ENCODE data around the gene DCLK1. TPM values are rescaled to one million over a fixed set of nuclear protein-coding genes. Genes with fewer than 3 reads are reported as not detected.

Gene DCLK1
- total RNA-seq, 1 experiment from 2014 or later, result 1.4 TPM

- CTCF ChIA-PET, result interaction anchor here (0.7 kb wide), 1 partner anchor 88 kb away, joined by 3 read pairs; no protein-coding TSS in a partner anchor
- no peaks in the 10 kb centered on the region for H3K9me3 ChIP-seq (ENCODE audit: insufficient read depth, low read depth)
- H3K9me2 ChIP-seq (ENCODE audit: insufficient read depth), result no peaks in the 10 kb centered on the region
- no peaks in the 10 kb centered on the region for H3F3A ChIP-seq (ENCODE audit: insufficient read depth, low read depth)
- H4K20me1 ChIP-seq (ENCODE audit: insufficient read depth), result no peaks in the 10 kb centered on the region
- no peaks in the 10 kb centered on the region for H3K36me3 ChIP-seq (ENCODE audit: low read depth)
- H3K27ac ChIP-seq, result no peak overlapping the region
- peak overlapping the region; percentile 54; the same call in 1 of the 2 replicates for H3K4me3 ChIP-seq
- peaks cover 25% of the 10 kb centered on the region for H3K27me3 ChIP-seq (ENCODE audit: insufficient read depth, low read depth)
- DNase-seq, result peak in 1 of 2 experiments; percentile 15
- 0 out of 2 replicates have a peak overlapping the region, but pooled peaks have one; percentile 60 for H2AFZ ChIP-seq
- POLR2A ChIA-PET (ENCODE audit: unreplicated experiment), result no interaction called here
- peak overlapping the region; percentile 78 for H3K4me2 ChIP-seq
- H3K79me2 ChIP-seq (ENCODE audit: low read depth), result no peaks in the 10 kb centered on the region
- intact Hi-C loops (cut with micrococcal nuclease; ENCODE audit: unreplicated experiment), result no loop called here
- BruUV-seq (replicated peaks), result no TSS peak
- H3K4me1 ChIP-seq (replicated peaks; ENCODE audit: insufficient read depth), result no peaks in the 10 kb centered on the region
- TF ChIP-seq EZH2 (IDR thresholded peaks at IDR 0.05; ENCODE audit: low read depth) (no peak), CTCF (conservative IDR thresholded peaks at IDR 0.05) (no peak)
These were observed 495 bp downstream of the DCLK1 start for GRCh38 chr13:36130552-36131221.

GRCh38 chr13:36130193-36130551, 1.0 kb downstream of the DCLK1 start:
- no peaks in the 10 kb centered on the region for H3F3A ChIP-seq (ENCODE audit: insufficient read depth, low read depth)
- no peaks in the 10 kb centered on the region for H3K9me3 ChIP-seq (ENCODE audit: insufficient read depth, low read depth)
- no peaks in the 10 kb centered on the region for H3K4me1 ChIP-seq (replicated peaks; ENCODE audit: insufficient read depth)
- H3K27me3 ChIP-seq (ENCODE audit: insufficient read depth, low read depth), result peaks cover 25% of the 10 kb centered on the region
- ChIA-PET POLR2A (ENCODE audit: unreplicated experiment) (no interaction called here), CTCF (interaction anchor here (0.7 kb wide), 1 partner anchor 88 kb away, joined by 3 read pairs; no protein-coding TSS in a partner anchor)
- no peak for TF ChIP-seq CTCF (conservative IDR thresholded peaks at IDR 0.05)
- TF ChIP-seq EZH2 (IDR thresholded peaks at IDR 0.05; ENCODE audit: low read depth), result no peak
- no peaks in the 10 kb centered on the region for H3K9me2 ChIP-seq (ENCODE audit: insufficient read depth)
- H3K4me3 ChIP-seq, result no peak overlapping the region
- intact Hi-C loops (cut with micrococcal nuclease; ENCODE audit: unreplicated experiment), result no loop called here
- DNase-seq, result no peak
- no peaks in the 10 kb centered on the region for H4K20me1 ChIP-seq (ENCODE audit: insufficient read depth)
- BruUV-seq (replicated peaks), result no TSS peak
- no peak overlapping the region for H2AFZ ChIP-seq
- peak overlapping the region; percentile 78 for H3K4me2 ChIP-seq
- no peaks in the 10 kb centered on the region for H3K36me3 ChIP-seq (ENCODE audit: low read depth)
- no peaks in the 10 kb centered on the region for H3K79me2 ChIP-seq (ENCODE audit: low read depth)
- H3K27ac ChIP-seq, result no peak overlapping the region

- Histone ChIP-seq H3K9me3 (ENCODE audit: insufficient read depth, low read depth) (no peaks in the 10 kb centered on the region), H3K79me2 (ENCODE audit: low read depth) (no peaks in the 10 kb centered on the region), H3K27ac (no peak overlapping the region), H3K4me1 (replicated peaks; ENCODE audit: insufficient read depth) (no peaks in the 10 kb centered on the region), H3K36me3 (ENCODE audit: low read depth) (no peaks in the 10 kb centered on the region), H2AFZ (no peak overlapping the region), H3K27me3 (ENCODE audit: insufficient read depth, low read depth) (peaks cover 25% of the 10 kb centered on the region), H3K9me2 (ENCODE audit: insufficient read depth) (no peaks in the 10 kb centered on the region), H3K4me3 (no peak overlapping the region), H3F3A (ENCODE audit: insufficient read depth, low read depth) (no peaks in the 10 kb centered on the region), H4K20me1 (ENCODE audit: insufficient read depth) (no peaks in the 10 kb centered on the region), H3K4me2 (no peak overlapping the region)
- ChIA-PET CTCF (no interaction called here), POLR2A (ENCODE audit: unreplicated experiment) (no interaction called here)
- DNase-seq, result no peak
- TF ChIP-seq EZH2 (IDR thresholded peaks at IDR 0.05; ENCODE audit: low read depth) (no peak), CTCF (conservative IDR thresholded peaks at IDR 0.05) (no peak)
- intact Hi-C loops (cut with micrococcal nuclease; ENCODE audit: unreplicated experiment), result no loop called here
- BruUV-seq (replicated peaks), result no TSS peak
These were observed 1.6 kb downstream of the DCLK1 start for GRCh38 chr13:36129539-36129938.
